KMS-11 (cell line): ENCODE measurements around the gene ADAMTSL2.

Source experiments
- H2AFZ ChIP-seq: fragments of 200-600 bp; sonication (generic); 2 replicates; pipeline ENCODE4 v1.6.1; 2016; ENCODE audit warnings: antibody characterized with exemption, mixed run types, low read depth
- H3K27ac ChIP-seq: fragments of 200-600 bp; sonication (generic); 2 replicates; pipeline ENCODE4 v1.6.1; 2016; ENCODE audit warnings: mild to moderate bottlenecking, mixed run types
- H3K27me3 ChIP-seq: fragments of 200-600 bp; sonication (generic); 2 replicates; pipeline ENCODE4 v1.6.1; 2017; ENCODE audit warnings: mild to moderate bottlenecking, low read depth, mixed run types, moderate library complexity; ENCODE audit not compliant: insufficient read depth
- H3K36me3 ChIP-seq: fragments of 200-600 bp; sonication (generic); 2 replicates; pipeline ENCODE4 v1.6.1; 2017; ENCODE audit warnings: mild to moderate bottlenecking, mixed run types; ENCODE audit not compliant: insufficient read depth
- H3K4me1 ChIP-seq: fragments of 200-600 bp; sonication (generic); 2 replicates; pipeline ENCODE4 v1.6.1; 2016; ENCODE audit warnings: mild to moderate bottlenecking, low read depth, mixed run types; ENCODE audit not compliant: poor library complexity, severe bottlenecking
- H3K4me2 ChIP-seq: fragments of 200-600 bp; sonication (generic); 2 replicates; pipeline ENCODE4 v1.7.0; 2016; ENCODE audit warnings: mild to moderate bottlenecking, mixed run types
- H3K4me3 ChIP-seq: fragments of 200-600 bp; sonication (generic); IDR thresholded peaks from 2 replicates; pipeline ENCODE4 v1.6.1; 2017; ENCODE audit warnings: low read depth, low read length, mixed read lengths; ENCODE audit not compliant: insufficient read depth
- H3K79me2 ChIP-seq: fragments of 200-600 bp; sonication (generic); 2 replicates; pipeline ENCODE4 v1.6.1; 2016; ENCODE audit warnings: low read depth, mixed run types; ENCODE audit not compliant: insufficient read depth
- H3K9ac ChIP-seq: fragments of 200-600 bp; sonication (generic); 2 replicates; pipeline ENCODE4 v1.6.1; 2016; ENCODE audit warnings: mild to moderate bottlenecking, mixed run types
- H4K20me1 ChIP-seq: fragments of 200-600 bp; sonication (generic); 2 replicates; pipeline ENCODE4 v1.6.1; 2016; ENCODE audit warnings: mild to moderate bottlenecking, mixed run types; ENCODE audit not compliant: insufficient read depth
- TF ChIP-seq, protein P1 (sequence below): fragments of 200-600 bp; sonication (generic); conservative IDR thresholded peaks from 2 replicates; pipeline ENCODE4 v1.6.1; 2017; ENCODE audit warnings: low read depth, mild to moderate bottlenecking, antibody characterized with exemption, low read length, moderate library complexity, mixed read lengths

ADAMTSL2 gene

GRCh38 chr9:133547116-133547515 lies 12.6 kb downstream of the ADAMTSL2 start:
- Histone ChIP-seq H3K27ac (no peak overlapping the region), H3K27me3 (peaks cover 57% of the 10 kb centered on the region), H4K20me1 (no peaks in the 10 kb centered on the region), H3K9ac (no peak overlapping the region), H2AFZ (no peak overlapping the region), H3K4me1 (no peaks in the 10 kb centered on the region), H3K79me2 (no peaks in the 10 kb centered on the region), H3K4me2 (no peak overlapping the region), H3K4me3 (no peak overlapping the region), H3K36me3 (no peaks in the 10 kb centered on the region)
- TF ChIP-seq, protein P1, sequence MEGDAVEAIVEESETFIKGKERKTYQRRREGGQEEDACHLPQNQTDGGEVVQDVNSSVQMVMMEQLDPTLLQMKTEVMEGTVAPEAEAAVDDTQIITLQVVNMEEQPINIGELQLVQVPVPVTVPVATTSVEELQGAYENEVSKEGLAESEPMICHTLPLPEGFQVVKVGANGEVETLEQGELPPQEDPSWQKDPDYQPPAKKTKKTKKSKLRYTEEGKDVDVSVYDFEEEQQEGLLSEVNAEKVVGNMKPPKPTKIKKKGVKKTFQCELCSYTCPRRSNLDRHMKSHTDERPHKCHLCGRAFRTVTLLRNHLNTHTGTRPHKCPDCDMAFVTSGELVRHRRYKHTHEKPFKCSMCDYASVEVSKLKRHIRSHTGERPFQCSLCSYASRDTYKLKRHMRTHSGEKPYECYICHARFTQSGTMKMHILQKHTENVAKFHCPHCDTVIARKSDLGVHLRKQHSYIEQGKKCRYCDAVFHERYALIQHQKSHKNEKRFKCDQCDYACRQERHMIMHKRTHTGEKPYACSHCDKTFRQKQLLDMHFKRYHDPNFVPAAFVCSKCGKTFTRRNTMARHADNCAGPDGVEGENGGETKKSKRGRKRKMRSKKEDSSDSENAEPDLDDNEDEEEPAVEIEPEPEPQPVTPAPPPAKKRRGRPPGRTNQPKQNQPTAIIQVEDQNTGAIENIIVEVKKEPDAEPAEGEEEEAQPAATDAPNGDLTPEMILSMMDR = no peak

DNA sequence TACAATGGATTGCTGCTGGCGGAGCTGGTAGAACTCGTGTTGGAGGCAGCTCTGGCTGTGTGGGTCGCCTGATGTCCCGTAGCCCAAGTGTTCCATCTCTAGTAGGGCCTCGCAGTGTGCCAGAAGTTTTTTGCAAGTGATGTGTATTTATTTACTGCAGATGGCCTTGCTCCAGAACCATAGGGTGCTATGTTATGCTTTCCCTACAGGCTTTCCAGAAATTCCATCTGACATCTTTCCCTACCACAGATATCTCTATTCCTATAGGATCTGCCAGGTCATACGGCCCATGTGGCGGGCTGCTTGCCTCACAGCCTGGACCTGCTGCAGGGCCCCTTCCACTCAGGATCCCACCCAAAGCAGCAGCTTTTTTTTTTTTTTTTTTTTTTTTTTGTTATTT lies 16.9 kb downstream of the ADAMTSL2 start:
- Histone ChIP-seq H3K4me2 (no peak overlapping the region), H2AFZ (no peak overlapping the region), H3K4me3 (no peak overlapping the region), H3K27me3 (peaks cover 43% of the 10 kb centered on the region), H3K4me1 (no peaks in the 10 kb centered on the region), H3K79me2 (no peaks in the 10 kb centered on the region), H3K9ac (no peak overlapping the region), H3K27ac (no peak overlapping the region), H3K36me3 (no peaks in the 10 kb centered on the region), H4K20me1 (no peaks in the 10 kb centered on the region)
- TF ChIP-seq, protein P1 = no peak

GRCh38 chr9:133552236-133552635 lies 17.7 kb downstream of the ADAMTSL2 start:
- H3K4me2 ChIP-seq = no peak overlapping the region
- no peak overlapping the region for H3K27ac ChIP-seq
- peaks cover 38% of the 10 kb centered on the region for H3K27me3 ChIP-seq
- TF ChIP-seq, protein P1 = no peak
- no peak overlapping the region for H3K9ac ChIP-seq
- no peaks in the 10 kb centered on the region for H3K36me3 ChIP-seq
- no peaks in the 10 kb centered on the region for H3K79me2 ChIP-seq
- H3K4me3 ChIP-seq = no peak overlapping the region
- no peaks in the 10 kb centered on the region for H4K20me1 ChIP-seq
- H3K4me1 ChIP-seq = no peaks in the 10 kb centered on the region
- no peak overlapping the region for H2AFZ ChIP-seq

DNA sequence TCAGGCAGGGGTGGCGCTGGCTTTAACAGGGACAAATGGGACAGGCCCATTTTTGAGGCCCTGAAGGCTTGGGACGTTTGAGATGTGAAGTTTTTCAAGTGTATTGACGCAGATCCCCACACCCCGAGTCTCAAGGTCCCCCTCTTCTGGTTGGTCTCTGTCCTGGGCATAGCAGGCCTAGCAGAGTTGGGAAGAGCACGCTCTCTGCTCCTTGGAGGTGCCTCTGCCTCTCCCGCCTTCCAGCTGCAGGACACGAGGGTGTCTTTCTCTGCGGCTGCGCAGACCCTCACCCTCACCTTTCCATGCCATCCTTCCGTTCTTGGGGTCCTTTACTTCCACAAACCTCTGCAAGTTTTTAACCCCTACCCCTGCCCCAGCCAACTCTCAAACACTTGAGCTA lies 18.6 kb downstream of the ADAMTSL2 start:
- no peaks in the 10 kb centered on the region for H3K4me1 ChIP-seq
- peaks cover 42% of the 10 kb centered on the region for H3K27me3 ChIP-seq
- TF ChIP-seq, protein P1 = no peak
- H3K4me2 ChIP-seq = no peak overlapping the region
- H3K27ac ChIP-seq = no peak overlapping the region
- H3K4me3 ChIP-seq = no peak overlapping the region
- H3K36me3 ChIP-seq = no peaks in the 10 kb centered on the region
- no peaks in the 10 kb centered on the region for H4K20me1 ChIP-seq
- no peak overlapping the region for H2AFZ ChIP-seq
- H3K9ac ChIP-seq = no peak overlapping the region
- no peaks in the 10 kb centered on the region for H3K79me2 ChIP-seq
